K562 (cell line): ENCODE data around the gene SIGLEC1.

Experiments used
- EP300 ChIP-seq: IDR thresholded peaks from 2 replicates; pipeline ENCODE4 v1.6.1; 2012; ENCODE audit warnings: low read length, improper control_type of control experiment
- FOXA1 ChIP-seq: fragments of 450-650 bp; IDR thresholded peaks from 2 replicates; pipeline ENCODE4 v1.6.1; 2016; ENCODE audit warnings: mild to moderate bottlenecking, borderline replicate concordance
- MAFF ChIP-seq: IDR thresholded peaks from 2 replicates; pipeline ENCODE4 v1.6.1; 2012; ENCODE audit warnings: low read length, improper control_type of control experiment
- MLLT1 ChIP-seq, 2 experiments: fragments of 450-650 bp; IDR thresholded peaks; 2 replicates each; pipeline ENCODE4 v1.6.1; 2016
- MYBL2 ChIP-seq, 2 experiments: fragments of 450-650 bp in 1 of 2; sonication (generic) in 1 of 2; formaldehyde crosslinking in 1 of 2; IDR thresholded peaks; 2 replicates each; pipeline versions ENCODE4 v1.6.1 to v1.8.1; 2017 to 2022; ENCODE audit warnings: borderline replicate concordance in 1 of 2, inconsistent platforms in 1 of 2, low read depth in 1 of 2, mild to moderate bottlenecking in 1 of 2, missing genetic modification reagents in 1 of 2, moderate library complexity in 1 of 2
- POLR2A ChIP-seq: fragments of 450-650 bp; conservative IDR thresholded peaks from 2 replicates; pipeline ENCODE4 v1.6.1; 2016
- RBBP5 ChIP-seq: fragments of 200-600 bp; sonication (generic); IDR thresholded peaks from 2 replicates; pipeline ENCODE4 v1.6.1; 2012; ENCODE audit warnings: borderline replicate concordance, mild to moderate bottlenecking, low read length, control low read depth, inconsistent platforms; ENCODE audit not compliant: insufficient read depth, poor library complexity, severe bottlenecking
- SETDB1 ChIP-seq: IDR thresholded peaks from one replicate; pipeline ENCODE4 v1.6.1; 2012; ENCODE audit warnings: low read length, control low read depth, inconsistent platforms
- SLC30A9 ChIP-seq: fragments of 250-450 bp; sonication (Bioruptor Pico); IDR thresholded peaks from 2 replicates; pipeline ENCODE4 v1.8.0; 2022; ENCODE audit warnings: mild to moderate bottlenecking, moderate library complexity
- YBX1 ChIP-seq: fragments of 450-650 bp; IDR thresholded peaks from 2 replicates; pipeline ENCODE4 v1.7.1; 2016; ENCODE audit warnings: mild to moderate bottlenecking
- ZC3H8 ChIP-seq: fragments of 450-650 bp; IDR thresholded peaks from 2 replicates; pipeline ENCODE4 v1.6.1; 2017
- ZNF184 ChIP-seq: sonication (generic); formaldehyde crosslinking; IDR thresholded peaks from 2 replicates; pipeline ENCODE4 v1.5.0; 2020; ENCODE audit warnings: missing genetic modification reagents
- ZNF280B ChIP-seq: fragments of 250-450 bp; sonication (Bioruptor Pico); IDR thresholded peaks from 2 replicates; pipeline ENCODE4 v1.5.1; 2021; ENCODE audit warnings: mild to moderate bottlenecking
- TF ChIP-seq, protein P1 (sequence below), 3 experiments: IDR thresholded peaks in 2 of 3; conservative IDR thresholded peaks in 1 of 3; 2 replicates each; pipeline ENCODE4 v1.5.1; 2011 to 2012; ENCODE audit warnings: low read length in 3 of 3, mild to moderate bottlenecking in 3 of 3, control low read depth in 2 of 3, improper control_type of control experiment in 1 of 3, inconsistent platforms in 1 of 3, low read depth in 1 of 3, mixed read lengths in 1 of 3, moderate library complexity in 1 of 3; ENCODE audit not compliant: insufficient read depth in 2 of 3

GRCh38 chr20:3745686-3746173 lies 33.3 kb upstream of the SIGLEC1 start:
- TF ChIP-seq SLC30A9 (CRISPR knock-in tag) = no peak
- TF ChIP-seq ZNF280B (CRISPR knock-in tag) = no peak
- no peak for TF ChIP-seq MYBL2 (IDR thresholded peaks at IDR 0.05; ENCODE audit: low read depth)
- TF ChIP-seq MYBL2 (CRISPR knock-in tag; IDR thresholded peaks at IDR 0.05; ENCODE audit: borderline replicate concordance) = no peak
- TF ChIP-seq, protein P1, sequence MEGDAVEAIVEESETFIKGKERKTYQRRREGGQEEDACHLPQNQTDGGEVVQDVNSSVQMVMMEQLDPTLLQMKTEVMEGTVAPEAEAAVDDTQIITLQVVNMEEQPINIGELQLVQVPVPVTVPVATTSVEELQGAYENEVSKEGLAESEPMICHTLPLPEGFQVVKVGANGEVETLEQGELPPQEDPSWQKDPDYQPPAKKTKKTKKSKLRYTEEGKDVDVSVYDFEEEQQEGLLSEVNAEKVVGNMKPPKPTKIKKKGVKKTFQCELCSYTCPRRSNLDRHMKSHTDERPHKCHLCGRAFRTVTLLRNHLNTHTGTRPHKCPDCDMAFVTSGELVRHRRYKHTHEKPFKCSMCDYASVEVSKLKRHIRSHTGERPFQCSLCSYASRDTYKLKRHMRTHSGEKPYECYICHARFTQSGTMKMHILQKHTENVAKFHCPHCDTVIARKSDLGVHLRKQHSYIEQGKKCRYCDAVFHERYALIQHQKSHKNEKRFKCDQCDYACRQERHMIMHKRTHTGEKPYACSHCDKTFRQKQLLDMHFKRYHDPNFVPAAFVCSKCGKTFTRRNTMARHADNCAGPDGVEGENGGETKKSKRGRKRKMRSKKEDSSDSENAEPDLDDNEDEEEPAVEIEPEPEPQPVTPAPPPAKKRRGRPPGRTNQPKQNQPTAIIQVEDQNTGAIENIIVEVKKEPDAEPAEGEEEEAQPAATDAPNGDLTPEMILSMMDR (IDR thresholded peaks at IDR 0.05 in 2 of 3, conservative IDR thresholded peaks at IDR 0.05 in 1 of 3; ENCODE audit: insufficient read depth in 2 of 3, low read depth in 1 of 3, low read length in 3 of 3) = no peak
- TF ChIP-seq EP300 = no peak
- no peak for TF ChIP-seq MLLT1 (IDR thresholded peaks at IDR 0.05)
- TF ChIP-seq SETDB1 = no peak
- TF ChIP-seq ZC3H8 = no peak
- no peak for TF ChIP-seq POLR2A
- TF ChIP-seq MAFF = no peak
- no peak for TF ChIP-seq ZNF184 (CRISPR knock-in tag)
- no peak for TF ChIP-seq YBX1
- TF ChIP-seq FOXA1 = no peak
- no peak for TF ChIP-seq RBBP5
